HG03457 (cell line): ENCODE results near the gene USP17L13.
"Not testable (repeated sequence)": the region's sequence is repeated elsewhere in the genome, so short reads cannot be mapped to it uniquely, and the experiment has no call there.

Source experiments
- ATAC-seq: cut with Tn5 transposase; IDR thresholded peaks from one replicate; pipeline ENCODE4 v1.9.1; 2021; ENCODE audit warnings: moderate number of reproducible peaks; ENCODE audit not compliant: unreplicated experiment

Gene USP17L13

GRCh38 chr4:9224596-9224995 is at the start of gene USP17L13:
USP17L13 (plus strand) TSS chr4:9224896; CDS start chr4:9224896, 0 bp downstream.
- ATAC-seq = not testable (repeated sequence)

GRCh38 chr4:9210357-9210756 is 14.3 kb upstream of the USP17L13 start, which contains the start of gene USP17L10:
USP17L10 (plus strand) TSS chr4:9210657; CDS start chr4:9210657, 0 bp downstream.
- not testable (repeated sequence) for ATAC-seq

GRCh38 chr4:9214701-9215100 is 10.0 kb upstream of the USP17L13 start:
- not testable (repeated sequence) for ATAC-seq

GRCh38 chr4:9215105-9215504 is 9.6 kb upstream of the USP17L13 start, which contains the start of gene USP17L11:
USP17L11 (plus strand) TSS chr4:9215405; CDS start chr4:9215405, 0 bp downstream.
- not testable (repeated sequence) for ATAC-seq

- not testable (repeated sequence) for ATAC-seq
Measured at GRCh38 chr4:9219852-9220251, 4.8 kb upstream of the USP17L13 start, which contains the start of gene USP17L12. USP17L12 (plus strand) TSS chr4:9220152; CDS start chr4:9220152, 0 bp downstream.

GRCh38 chr4:9230249-9230648 is 5.6 kb downstream of the USP17L13 start:
- not testable (repeated sequence) for ATAC-seq

GRCh38 chr4:9234085-9234484 is 9.4 kb downstream of the USP17L13 start, which contains the start of gene USP17L15:
USP17L15 (plus strand) TSS chr4:9234385; CDS start chr4:9234385, 0 bp downstream.
- not testable (repeated sequence) for ATAC-seq

GRCh38 chr4:9238461-9238860 is 13.8 kb downstream of the USP17L13 start:
- ATAC-seq = not testable (repeated sequence)

GRCh38 chr4:9243579-9243978 is 18.9 kb downstream of the USP17L13 start, which contains the start of gene USP17L17:
USP17L17 (plus strand) TSS chr4:9243879; CDS start chr4:9243879, 0 bp downstream.
- not testable (repeated sequence) for ATAC-seq

- not testable (repeated sequence) for ATAC-seq
Measured at GRCh38 chr4:9247953-9248680, 23.4 kb downstream of the USP17L13 start, which contains the start of gene USP17L18. USP17L18 (plus strand) TSS chr4:9248630; CDS start chr4:9248630, 0 bp downstream.

- not testable (repeated sequence) for ATAC-seq
Measured at GRCh38 chr4:9253078-9253477, 28.4 kb downstream of the USP17L13 start, which contains the start of gene USP17L19. USP17L19 (plus strand) TSS chr4:9253378; CDS start chr4:9253378, 0 bp downstream.

GRCh38 chr4:9257824-9258223 is 33.1 kb downstream of the USP17L13 start, which contains the start of gene USP17L20:
USP17L20 (plus strand) TSS chr4:9258124; CDS start chr4:9258124, 0 bp downstream.
- not testable (repeated sequence) for ATAC-seq

GRCh38 chr4:9262572-9262971 is 37.9 kb downstream of the USP17L13 start, which contains the start of gene USP17L21:
USP17L21 (plus strand) TSS chr4:9262872; CDS start chr4:9262872, 0 bp downstream.
- not testable (repeated sequence) for ATAC-seq

- not testable (repeated sequence) for ATAC-seq
Measured at GRCh38 chr4:9267319-9267718, 42.6 kb downstream of the USP17L13 start, which contains the start of gene USP17L22. USP17L22 (plus strand) TSS chr4:9267619; CDS start chr4:9267619, 0 bp downstream.

GRCh38 chr4:9271719-9272118 is 47.0 kb downstream of the USP17L13 start:
- ATAC-seq = not testable (repeated sequence)
